Activated T-helper 2 cell treated with anti-CD3 and anti-CD28 coated beads, Interferon-gamma antibody, Interleukin-2, Interleukin-4, amounts not matched to agents 10 μg/mL and 5 μg/mL and 100 μg/mL, durations not matched to agents 14 hours and 24 hours and 36 hours (primary cell): ENCODE data around the gene SOWAHD. TPM values are rescaled to one million over a fixed set of nuclear protein-coding genes. Genes with fewer than 3 reads are reported as not detected.
"Not testable (repeated sequence)": the region's sequence is repeated elsewhere in the genome, so short reads cannot be mapped to it uniquely, and the experiment has no call there.

Experiments used
- DNase-seq: peaks from one replicate; pipeline ENCODE4 v3.0.0; 2021; ENCODE audit warnings: low spot score
- H3K27ac Mint-ChIP-seq: one replicate; pipeline ENCODE4 v1.8.0; 2021; ENCODE audit warnings: mixed read lengths
- H3K27me3 Mint-ChIP-seq: one replicate; pipeline ENCODE4 v1.8.0; 2021; ENCODE audit warnings: low read depth, mixed read lengths
- H3K36me3 Mint-ChIP-seq: one replicate; pipeline ENCODE4 v1.8.0; 2021; ENCODE audit warnings: low read depth, mixed read lengths
- H3K4me1 Mint-ChIP-seq: one replicate; pipeline ENCODE4 v1.8.0; 2021; ENCODE audit warnings: low read depth, mixed read lengths
- H3K4me3 Mint-ChIP-seq: one replicate; pipeline ENCODE4 v1.8.0; 2021; ENCODE audit warnings: low read depth, mild to moderate bottlenecking, moderate library complexity, mixed read lengths
- H3K9me3 Mint-ChIP-seq: one replicate; pipeline ENCODE4 v1.8.0; 2021; ENCODE audit warnings: mixed read lengths
- intact Hi-C: fragments of 100-400 bp; cut with micrococcal nuclease; formaldehyde crosslinking; loops from one replicate; pipeline ENCODE4 v1.15.1; 2023
- total RNA-seq: library from RNA; stranded (reverse); gene quantifications from 2 replicates; pipeline ENCODE4 v1.2.3, GENCODE V29; 2022

SOWAHD gene
- total RNA-seq, 1 donor from 2014 or later, result 0.59 TPM

DNA sequence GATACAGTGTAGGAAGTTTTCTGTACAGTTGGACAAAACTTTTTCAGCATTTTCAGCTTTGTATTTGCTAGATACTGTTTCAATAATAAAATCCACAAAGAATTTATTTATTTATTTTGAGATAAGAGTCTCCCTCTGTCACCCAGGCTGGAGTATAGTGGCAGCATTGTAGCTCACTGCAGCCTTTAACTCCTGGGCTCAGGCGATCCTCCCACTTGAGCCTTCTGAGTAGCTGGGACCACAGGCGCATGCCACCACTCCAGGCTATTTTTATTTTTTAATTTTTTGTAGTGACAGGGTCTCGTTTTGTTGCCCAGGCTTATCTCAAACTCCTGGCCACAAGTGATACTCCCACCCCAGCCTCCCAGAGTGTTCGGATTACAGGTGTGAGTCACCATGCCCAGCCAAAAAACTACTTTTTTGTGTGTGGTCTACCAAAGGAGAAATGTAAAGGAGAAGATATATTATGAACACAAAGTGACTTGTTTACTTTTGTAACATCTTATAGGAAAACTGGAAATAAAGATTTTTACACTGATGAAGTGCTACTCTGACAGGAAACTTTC lies 13.0 kb upstream of the SOWAHD start:
- H3K27me3 Mint-ChIP-seq, result peaks cover 2% of the 10 kb centered on the region
- intact Hi-C loops, result no loop called here
- no peak overlapping the region for H3K27ac Mint-ChIP-seq
- DNase-seq, result no peak
- H3K4me3 Mint-ChIP-seq, result no peak overlapping the region
- no peaks in the 10 kb centered on the region for H3K4me1 Mint-ChIP-seq
- no peaks in the 10 kb centered on the region for H3K36me3 Mint-ChIP-seq
- no peaks in the 10 kb centered on the region for H3K9me3 Mint-ChIP-seq

DNA sequence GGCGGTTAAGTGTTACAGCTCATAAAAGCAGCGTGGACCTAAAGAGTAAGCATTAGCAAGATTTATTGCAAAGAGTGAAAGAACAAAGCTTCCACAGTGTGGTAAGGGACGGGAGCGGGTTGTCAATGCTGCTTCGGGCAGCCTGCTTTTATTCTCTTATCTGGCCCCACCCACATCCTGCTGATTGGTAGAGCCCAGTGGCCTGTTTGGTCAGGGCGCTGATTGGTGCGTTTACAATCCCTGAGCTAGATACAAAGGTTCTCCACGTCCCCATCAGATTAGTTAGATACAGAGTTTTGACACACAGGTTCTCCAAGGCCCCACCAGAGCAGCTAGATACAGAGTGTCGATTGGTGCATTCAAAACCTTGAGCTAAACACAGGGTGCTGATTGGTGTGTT lies 8.3 kb upstream of the SOWAHD start:
- not testable (repeated sequence) for H3K4me3 Mint-ChIP-seq, H3K27me3 Mint-ChIP-seq, DNase-seq, H3K27ac Mint-ChIP-seq, H3K36me3 Mint-ChIP-seq, H3K9me3 Mint-ChIP-seq
- peaks cover 12% of the 10 kb centered on the region for H3K4me1 Mint-ChIP-seq
- intact Hi-C loops, result loop anchor here (5.0 to 10.0 kb wide), 2 partner anchors 143 to 235 kb away; partner anchors contain the start of gene NKRF

GRCh38 chrX:119750751-119751150 lies 7.6 kb upstream of the SOWAHD start:
- H3K27ac Mint-ChIP-seq, H3K9me3 Mint-ChIP-seq, H3K36me3 Mint-ChIP-seq, DNase-seq, H3K4me3 Mint-ChIP-seq, H3K27me3 Mint-ChIP-seq: not testable (repeated sequence)
- peaks cover 17% of the 10 kb centered on the region for H3K4me1 Mint-ChIP-seq
- intact Hi-C loops, result loop anchor here (5.0 to 10.0 kb wide), 2 partner anchors 143 to 236 kb away; partner anchors contain the start of gene NKRF

- intact Hi-C loops, result loop anchor here (5.0 to 10.0 kb wide), 2 partner anchors 146 to 238 kb away; partner anchors contain the start of gene NKRF
- H3K27me3 Mint-ChIP-seq, result no peaks in the 10 kb centered on the region
- no peak for DNase-seq
- H3K9me3 Mint-ChIP-seq, result no peaks in the 10 kb centered on the region
- H3K36me3 Mint-ChIP-seq, result peaks cover 2% of the 10 kb centered on the region
- peak overlapping the region; percentile 83 for H3K27ac Mint-ChIP-seq
- H3K4me3 Mint-ChIP-seq, result no peak overlapping the region
- peaks cover 38% of the 10 kb centered on the region for H3K4me1 Mint-ChIP-seq
Measured at GRCh38 chrX:119753001-119753400, 5.4 kb upstream of the SOWAHD start.

- intact Hi-C loops, result loop anchor here (5.0 to 10.0 kb wide), 2 partner anchors 146 to 239 kb away; partner anchors contain the start of gene NKRF
- Mint-ChIP-seq H3K9me3 (no peaks in the 10 kb centered on the region), H3K27me3 (no peaks in the 10 kb centered on the region), H3K4me1 (peaks cover 38% of the 10 kb centered on the region), H3K36me3 (peaks cover 2% of the 10 kb centered on the region), H3K4me3 (no peak overlapping the region), H3K27ac (peak overlapping the region; percentile 83)
- peak; percentile 53 for DNase-seq
Measured at GRCh38 chrX:119753639-119754257, 4.6 kb upstream of the SOWAHD start.

- DNase-seq, result peak; percentile 69
- intact Hi-C loops, result loop anchor here (2.0 to 10.0 kb wide), 3 partner anchors 35 to 241 kb away; partner anchors contain the start of genes RPL39 and SEPTIN6
Measured at GRCh38 chrX:119755981-119756533, 2.3 kb upstream of the SOWAHD start.

DNA sequence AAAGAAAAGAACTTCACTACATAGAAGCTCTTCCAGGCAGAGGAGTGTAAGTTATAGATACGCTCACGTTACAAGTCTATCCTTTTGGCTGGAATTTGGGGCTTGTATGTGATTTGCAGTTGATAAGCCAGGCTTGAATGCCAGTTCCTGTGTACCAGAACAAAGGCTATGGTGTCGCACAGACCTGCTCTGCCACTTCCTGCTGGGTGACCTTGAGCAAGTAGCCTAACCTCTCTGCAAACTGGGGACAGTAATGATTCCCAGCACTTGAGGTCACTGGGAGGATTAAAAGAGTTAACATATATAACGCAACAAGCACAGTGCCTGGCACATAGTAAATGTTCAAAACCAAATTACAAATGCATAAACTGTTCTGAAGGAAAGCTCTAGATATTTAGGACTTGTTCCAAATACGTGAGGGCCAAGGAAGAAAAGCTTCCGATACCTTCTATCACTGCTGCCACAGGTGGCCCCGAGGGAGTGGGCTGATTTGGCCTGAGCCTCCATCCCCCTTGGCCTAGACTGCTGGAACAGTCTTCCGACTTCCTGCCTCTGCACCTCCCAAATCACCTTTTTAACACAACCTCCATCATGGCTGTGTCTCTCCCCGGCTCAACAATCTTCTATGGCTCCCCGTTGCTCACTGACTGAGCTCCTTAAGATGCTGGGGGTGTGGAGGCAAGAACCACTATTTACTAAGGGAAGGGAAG lies 1.3 kb upstream of the SOWAHD start:
- DNase-seq, result no peak
- Mint-ChIP-seq H3K9me3 (no peaks in the 10 kb centered on the region), H3K4me1 (peaks cover 46% of the 10 kb centered on the region), H3K27me3 (no peaks in the 10 kb centered on the region), H3K4me3 (peak overlapping the region; percentile 77), H3K27ac (peak overlapping the region; percentile 100), H3K36me3 (peaks cover 2% of the 10 kb centered on the region)
- intact Hi-C loops, result loop anchor here (2.0 to 10.0 kb wide), 3 partner anchors 34 to 242 kb away; partner anchors contain the start of genes RPL39 and SEPTIN6

More at GRCh38 chrX:119755981-119756533, 2.3 kb upstream of the SOWAHD start:
- Mint-ChIP-seq H3K27me3 (no peaks in the 10 kb centered on the region), H3K36me3 (peaks cover 2% of the 10 kb centered on the region), H3K27ac (peak overlapping the region; percentile 100), H3K4me3 (peak overlapping the region; percentile 77), H3K4me1 (peaks cover 46% of the 10 kb centered on the region), H3K9me3 (no peaks in the 10 kb centered on the region)

GRCh38 chrX:119757646-119757978 lies 776 bp upstream of the SOWAHD start:
- H3K27ac Mint-ChIP-seq, result peak overlapping the region; percentile 100
- H3K4me3 Mint-ChIP-seq, result peak overlapping the region; percentile 77
- H3K4me1 Mint-ChIP-seq, result peaks cover 46% of the 10 kb centered on the region
- H3K9me3 Mint-ChIP-seq, result no peaks in the 10 kb centered on the region
- DNase-seq, result no peak
- intact Hi-C loops, result loop anchor here (2.0 to 10.0 kb wide), 3 partner anchors 33 to 243 kb away; partner anchors contain the start of genes RPL39 and SEPTIN6
- H3K36me3 Mint-ChIP-seq, result peaks cover 2% of the 10 kb centered on the region
- no peaks in the 10 kb centered on the region for H3K27me3 Mint-ChIP-seq

- intact Hi-C loops, result loop anchor here (10.0 kb wide), 1 partner anchor 244 kb away; no protein-coding TSS in a partner anchor
- Mint-ChIP-seq H3K27me3 (no peaks in the 10 kb centered on the region), H3K4me3 (peak overlapping the region; percentile 60), H3K9me3 (no peaks in the 10 kb centered on the region), H3K27ac (no peak overlapping the region), H3K4me1 (peaks cover 49% of the 10 kb centered on the region), H3K36me3 (peaks cover 2% of the 10 kb centered on the region)
- DNase-seq, result peak; percentile 21
Measured at GRCh38 chrX:119758731-119759247, 401 bp downstream of the SOWAHD start.

GRCh38 chrX:119759248-119759766 lies 919 bp downstream of the SOWAHD start:
- H3K4me1 Mint-ChIP-seq, result peaks cover 45% of the 10 kb centered on the region
- peak overlapping the region; percentile 60 for H3K4me3 Mint-ChIP-seq
- H3K27ac Mint-ChIP-seq, result no peak overlapping the region
- H3K9me3 Mint-ChIP-seq, result no peaks in the 10 kb centered on the region
- intact Hi-C loops, result loop anchor here (10.0 kb wide), 1 partner anchor 245 kb away; no protein-coding TSS in a partner anchor
- no peak for DNase-seq
- H3K27me3 Mint-ChIP-seq, result no peaks in the 10 kb centered on the region
- H3K36me3 Mint-ChIP-seq, result peaks cover 2% of the 10 kb centered on the region

DNA sequence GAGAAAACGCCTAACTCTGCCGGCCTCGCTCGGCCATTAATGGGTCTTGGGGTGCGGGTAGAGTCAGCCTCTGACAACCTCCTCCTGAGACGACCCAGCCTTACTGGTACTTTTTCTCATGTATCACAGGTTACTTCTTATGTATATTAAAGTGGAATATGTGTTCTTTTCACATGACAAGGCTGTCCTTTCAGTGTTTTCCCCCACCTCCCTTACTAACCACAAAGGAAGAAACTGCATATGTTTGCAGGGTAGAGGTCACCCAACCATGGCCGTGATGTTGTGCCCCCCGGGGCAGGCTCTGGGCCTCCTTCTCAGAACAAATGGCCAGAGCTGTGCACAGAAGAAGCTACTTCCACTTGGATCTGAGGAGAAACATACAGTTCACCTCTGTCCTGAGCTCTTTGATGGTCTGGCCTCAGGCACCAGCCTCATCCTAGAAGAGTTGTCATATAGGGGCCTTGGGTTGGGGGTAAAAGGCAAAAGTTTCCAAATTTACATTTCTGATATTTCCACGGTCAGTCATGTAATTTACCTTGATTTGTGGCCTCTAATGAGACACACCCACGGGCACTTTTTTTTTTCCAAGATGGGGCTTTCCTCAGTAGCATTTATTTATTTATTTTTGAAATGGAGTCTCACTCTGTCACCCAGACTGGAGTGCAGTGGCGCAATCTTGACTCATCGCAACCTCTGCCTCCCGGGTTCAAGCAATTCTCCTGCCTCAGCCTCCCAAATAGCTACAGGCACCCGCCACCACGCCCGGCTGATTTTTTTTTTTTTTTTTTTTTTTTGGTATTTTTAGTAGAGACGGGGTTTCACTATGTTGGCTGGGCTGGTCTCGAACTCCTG lies 1.9 kb downstream of the SOWAHD start:
- no peak overlapping the region for H3K4me3 Mint-ChIP-seq
- H3K9me3 Mint-ChIP-seq, result no peaks in the 10 kb centered on the region
- intact Hi-C loops, result no loop called here
- peaks cover 2% of the 10 kb centered on the region for H3K36me3 Mint-ChIP-seq
- H3K4me1 Mint-ChIP-seq, result peaks cover 37% of the 10 kb centered on the region
- no peak overlapping the region for H3K27ac Mint-ChIP-seq
- DNase-seq, result no peak
- H3K27me3 Mint-ChIP-seq, result no peaks in the 10 kb centered on the region
